ENCODE results near the gene AMPD1.

- TF ChIP-seq CTCF (IDR thresholded peaks at IDR 0.05), result no peak
- TF ChIP-seq EZH2phosphoT487 (IDR thresholded peaks at IDR 0.05), result no peak
Observed at GRCh38 chr1:114691061-114691460, 4.3 kb downstream of the AMPD1 start.
